GM12878 (cell line): ENCODE measurements around the gene RCAN1. TPM values are rescaled to one million over a fixed set of nuclear protein-coding genes. Genes with fewer than 3 reads are reported as not detected.
"Not testable (repeated sequence)": the region's sequence is repeated elsewhere in the genome, so short reads cannot be mapped to it uniquely, and the experiment has no call there.

ENCODE experiments used
- ATAC-seq: fragments of 200-7000 bp; cut with Tn5 transposase; 3 replicates; pipeline ENCODE4 v1.9.1; 2020; ENCODE audit warnings: mild to moderate bottlenecking, moderate library complexity
- BruUV-seq: library from RNA; stranded (reverse); fragments of 400-500 nt; replicated peaks from 2 replicates; lab custom pipeline; 2021; lab: Mats Ljungman, UMichigan
- CTCF ChIA-PET: fragments of 300-600 bp; sonication (Branson Sonifier 250); formaldehyde crosslinking; extraction: SDS; loops from one replicate; lab custom pipeline; 2021; ENCODE audit warnings: inconsistent platforms; lab: Yijun Ruan, JAX
- POLR2A ChIA-PET: fragments of 350-600 bp; formaldehyde crosslinking; extraction: SDS; loops from one replicate; lab custom pipeline; 2021; ENCODE audit warnings: inconsistent platforms; lab: Charles Lee
- RAD21 ChIA-PET: fragments of 300-600 bp; sonication (Branson Sonifier 250); formaldehyde crosslinking; loops from one replicate; lab custom pipeline; 2023; ENCODE audit warnings: antibody characterized with exemption; ENCODE audit not compliant: unreplicated experiment; lab: Charles Lee
- SMC1A ChIA-PET: fragments of 300-600 bp; sonication (Branson Sonifier 250); formaldehyde crosslinking; loops from one replicate; lab custom pipeline; 2023; ENCODE audit not compliant: unreplicated experiment, uncharacterized antibody; lab: Charles Lee
- DNase-seq: peaks from one replicate; pipeline ENCODE4 v3.0.0-alpha.2; 2011; ENCODE audit warnings: low read depth, low spot score
- FAIRE-seq: peaks from 3 replicates; lab custom pipeline; 2011; peaks lifted over from hg19 to GRCh38; lab: Jason Lieb, UNC
- H2AFZ ChIP-seq: 2 replicates; pipeline ENCODE4 v1.6.0; 2011; ENCODE audit warnings: low read depth, low read length, control low read depth; ENCODE audit not compliant: control insufficient read depth
- H3K27ac ChIP-seq: 2 replicates; pipeline ENCODE4 v1.5.1; 2011; ENCODE audit warnings: control low read depth; ENCODE audit not compliant: control insufficient read depth, insufficient read depth
- H3K27me3 ChIP-seq, 2 experiments: replicated peaks in 1 of 2; 2 replicates each; pipeline versions ENCODE4 v1.6.0 to v1.6.1; 2011; ENCODE audit warnings: low read length in 1 of 2; ENCODE audit not compliant: control insufficient read depth in 2 of 2, insufficient read depth in 2 of 2
- H3K36me3 ChIP-seq, 2 experiments: 2 replicates each; pipeline ENCODE4 v1.5.1; 2011; ENCODE audit warnings: low read length in 1 of 2; ENCODE audit not compliant: control insufficient read depth in 2 of 2, insufficient read depth in 2 of 2
- H3K4me1 ChIP-seq: 2 replicates; pipeline ENCODE4 v1.6.1; 2011; ENCODE audit warnings: mild to moderate bottlenecking, low read length, moderate library complexity, mixed read lengths; ENCODE audit not compliant: control insufficient read depth, insufficient read depth
- H3K4me2 ChIP-seq: 2 replicates; pipeline ENCODE4 v1.6.0; 2011; ENCODE audit warnings: control low read depth; ENCODE audit not compliant: control insufficient read depth, insufficient read depth
- H3K4me3 ChIP-seq: fragments of 200-600 bp; sonication (generic); 2 replicates; pipeline ENCODE4 v1.5.1; 2016
- H3K79me2 ChIP-seq: 2 replicates; pipeline ENCODE4 v1.6.0; 2011; ENCODE audit warnings: low read length; ENCODE audit not compliant: control insufficient read depth, insufficient read depth
- H3K9ac ChIP-seq: 2 replicates; pipeline ENCODE4 v1.8.0; 2011; ENCODE audit warnings: low read length, control low read depth, mixed read lengths; ENCODE audit not compliant: control insufficient read depth, insufficient read depth
- H3K9me3 ChIP-seq: replicated peaks from 3 replicates; pipeline ENCODE4 v1.5.1; 2011; ENCODE audit warnings: mild to moderate bottlenecking, low read length; ENCODE audit not compliant: control insufficient read depth, insufficient read depth
- H4K20me1 ChIP-seq: 2 replicates; pipeline ENCODE4 v1.6.0; 2011; ENCODE audit not compliant: control insufficient read depth, insufficient read depth
- HDAC2 ChIP-seq: fragments of 200-600 bp; sonication (generic); IDR thresholded peaks from 2 replicates; pipeline ENCODE4 v1.6.1; 2017
- IRF5 ChIP-seq: fragments of 450-650 bp; IDR thresholded peaks from 2 replicates; pipeline ENCODE4 v1.6.1; 2017; ENCODE audit warnings: borderline replicate concordance
- REST ChIP-seq: IDR thresholded peaks from 2 replicates; pipeline ENCODE4 v1.6.1; 2012; ENCODE audit warnings: mild to moderate bottlenecking, low read depth, low read length
- ZBED1 ChIP-seq: IDR thresholded peaks from 2 replicates; pipeline ENCODE4 v1.6.1; 2016; ENCODE audit warnings: borderline replicate concordance
- WGBS: methylation state at CpG from one replicate; pipeline ENCODE4 v1.1.6; 2016; ENCODE audit warnings: low lambda C conversion rate; ENCODE audit not compliant: insufficient replicate concordance, insufficient coverage; ENCODE audit errors: missing lambda C conversion rate; 5-methylcytosine and 5-hydroxymethylcytosine counted together
- in situ Hi-C: fragments of 300-500 bp; cut with MboI; formaldehyde crosslinking; loops from 9 replicates; pipeline ENCODE4 v1.14.3; 2018; ENCODE audit warnings: mixed read lengths
- intact Hi-C: fragments of 100-400 bp; cut with micrococcal nuclease; formaldehyde crosslinking; loops from one replicate; pipeline ENCODE4 v1.14.2; 2022; ENCODE audit not compliant: unreplicated experiment
- polyA plus RNA-seq, 11 experiments: library from polyadenylated mRNA; depleted of rRNA in 4 of 11; unstranded in 6 of 11; stranded (reverse) in 5 of 11; fragments of >200 nt; fragmentation: Nextera tagmentation in 4 of 11; fragmentation: Illumina TruSeq in 1 of 11; extraction: Ambion mirVana in 4 of 11; extraction: Trizol in 1 of 11; gene quantifications; 1 replicate in 1 of 11; 2 replicates in 10 of 11; pipeline versions ENCODE4 v1.2.1 to v1.2.3, GENCODE V29; 2011 to 2016; ENCODE audit warnings: inconsistent platforms in 2 of 11, missing spikeins in 2 of 11, low read depth in 1 of 11
- total RNA-seq, 4 experiments: library from RNA; depleted of rRNA in 3 of 4; stranded (reverse); fragments of >200 nt in 3 of 4; fragmentation: Illumina TruSeq in 1 of 4; extraction: Trizol in 1 of 4; gene quantifications; 2 replicates each; pipeline versions ENCODE4 v1.2.1 to v1.2.3, GENCODE V29; 2013 to 2021

RCAN1 gene
- total and polyA plus RNA-seq, 10 of the 15 experiments (the other 5 are each of a cell fraction or from before 2014, with no cell fraction given): 2.8 to 12.9 (median 10.5) TPM

- H3K9ac ChIP-seq: no peak overlapping the region
- no TSS peak for BruUV-seq
- no peak for TF ChIP-seq ZBED1
- TF ChIP-seq IRF5: no peak
- no peak for TF ChIP-seq REST
- TF ChIP-seq HDAC2: no peak
- SMC1A ChIA-PET: no interaction called here
- no peak overlapping the region for H2AFZ ChIP-seq
- POLR2A ChIA-PET: no interaction called here
- no peaks in the 10 kb centered on the region; the same call in 1 of the 3 replicates for H3K9me3 ChIP-seq
- RAD21 ChIA-PET: no interaction called here
- no peak overlapping the region for H3K4me3 ChIP-seq
- no peaks in the 10 kb centered on the region for H3K79me2 ChIP-seq
- no peak overlapping the region for H3K4me2 ChIP-seq
- 97% methylated on average over 4 of the region's 4 CpGs for WGBS
- H3K27ac ChIP-seq: no peak overlapping the region
- peaks cover 0 to 3% of the 10 kb centered on the region in 2 experiments; a peak in 2 of 4 replicates for H3K36me3 ChIP-seq
- DNase-seq (no peak), FAIRE-seq (no peak), ATAC-seq (no peak)
- in situ Hi-C loops: no loop called here
- peaks cover 8% of the 10 kb centered on the region for H3K4me1 ChIP-seq
- H3K27me3 ChIP-seq: no peaks in the 10 kb centered on the region
- intact Hi-C loops: no loop called here
- CTCF ChIA-PET: interaction anchor here (0.6 to 1.2 kb wide), 2 partner anchors 17 to 38 kb away, joined by 3 to 4 read pairs; no protein-coding TSS in a partner anchor
- no peaks in the 10 kb centered on the region for H4K20me1 ChIP-seq
Measured at GRCh38 chr21:34565238-34565637, 49.7 kb downstream of the RCAN1 start.

GRCh38 chr21:34563370-34563769 is 51.5 kb downstream of the RCAN1 start:
- SMC1A ChIA-PET, H4K20me1 ChIP-seq, BruUV-seq, H3K27ac ChIP-seq, H3K4me2 ChIP-seq, H3K79me2 ChIP-seq, DNase-seq, H3K4me3 ChIP-seq, intact Hi-C loops, H2AFZ ChIP-seq, ATAC-seq, H3K36me3 ChIP-seq, H3K27me3 ChIP-seq, H3K9me3 ChIP-seq, RAD21 ChIA-PET, H3K9ac ChIP-seq, in situ Hi-C loops, H3K4me1 ChIP-seq, POLR2A ChIA-PET, FAIRE-seq: not testable (repeated sequence)
- CTCF ChIA-PET: interaction anchor here (0.6 kb wide), 1 partner anchor 1344 kb away, joined by 3 read pairs; no protein-coding TSS in a partner anchor
- WGBS: 84% methylated on average over 2 of the region's 2 CpGs
